Fibroblast of skin of abdomen (primary cell): ENCODE measurements around the gene APBA1.
"Not testable (repeated sequence)": the region's sequence is repeated elsewhere in the genome, so short reads cannot be mapped to it uniquely, and the experiment has no call there.

Source experiments
- DNase-seq: peaks from one replicate; pipeline ENCODE4 v3.0.0-alpha.2; 2013

Gene APBA1

DNA sequence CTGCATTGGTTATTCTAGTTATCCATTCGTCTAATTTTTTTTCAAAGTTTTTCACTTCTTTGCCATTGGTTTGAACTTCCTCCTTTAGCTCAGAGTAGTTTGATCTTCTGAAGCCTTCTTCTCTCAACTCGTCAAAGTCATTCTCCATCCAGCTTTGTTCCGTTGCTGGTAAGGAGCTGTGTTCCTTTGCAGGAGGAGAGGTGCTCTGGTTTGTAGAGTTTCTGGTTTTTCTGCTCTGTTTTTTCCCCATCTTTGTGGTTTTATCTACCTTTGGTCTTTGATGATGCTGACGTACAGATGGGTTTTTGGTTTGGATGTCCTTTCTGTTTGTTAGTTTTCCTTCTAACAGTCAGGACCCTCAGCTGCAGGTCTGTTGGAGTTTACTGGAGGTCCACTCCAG lies 232.5 kb downstream of the APBA1 start:
- not testable (repeated sequence) for DNase-seq

DNA sequence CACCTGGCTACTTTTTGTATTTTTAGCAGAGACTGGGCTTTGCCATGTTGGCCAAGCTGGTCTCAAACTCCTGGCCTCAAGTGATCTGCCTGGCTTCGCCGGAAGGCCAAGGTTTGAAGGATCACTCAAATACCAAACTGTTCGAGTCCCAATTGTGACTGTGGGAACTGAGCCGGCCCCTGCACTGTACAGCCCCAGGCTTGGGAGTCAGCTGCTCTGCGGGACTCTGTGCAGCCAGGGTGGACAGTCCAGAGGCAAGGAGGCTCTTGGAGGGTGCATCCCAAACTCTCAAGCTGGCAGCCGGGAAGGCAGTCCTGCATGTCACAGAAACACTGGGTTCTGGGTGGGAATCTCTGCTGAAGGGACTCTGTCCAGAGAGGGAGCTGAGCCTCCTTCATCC lies 238.2 kb downstream of the APBA1 start:
- DNase-seq: no peak

DNA sequence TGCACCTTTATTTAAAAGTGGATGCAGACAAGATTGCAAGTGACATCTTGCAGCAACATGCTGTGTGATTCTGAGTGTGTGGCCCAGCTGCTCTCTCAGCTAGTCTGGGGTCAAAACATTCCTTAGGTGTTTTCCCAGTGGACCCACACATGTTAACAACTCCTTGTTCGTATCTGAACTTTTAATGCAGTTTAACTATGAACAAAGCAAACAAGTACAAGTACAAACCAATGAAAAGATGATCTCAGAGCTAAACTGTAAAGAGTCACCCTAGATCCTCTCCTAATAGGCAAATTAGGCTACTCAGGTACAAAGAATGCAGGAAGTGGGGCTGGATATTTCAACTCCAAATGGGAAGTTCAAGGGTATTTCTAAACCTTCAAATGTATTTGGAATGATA lies 238.8 kb downstream of the APBA1 start:
- peak; percentile 52 for DNase-seq

DNA sequence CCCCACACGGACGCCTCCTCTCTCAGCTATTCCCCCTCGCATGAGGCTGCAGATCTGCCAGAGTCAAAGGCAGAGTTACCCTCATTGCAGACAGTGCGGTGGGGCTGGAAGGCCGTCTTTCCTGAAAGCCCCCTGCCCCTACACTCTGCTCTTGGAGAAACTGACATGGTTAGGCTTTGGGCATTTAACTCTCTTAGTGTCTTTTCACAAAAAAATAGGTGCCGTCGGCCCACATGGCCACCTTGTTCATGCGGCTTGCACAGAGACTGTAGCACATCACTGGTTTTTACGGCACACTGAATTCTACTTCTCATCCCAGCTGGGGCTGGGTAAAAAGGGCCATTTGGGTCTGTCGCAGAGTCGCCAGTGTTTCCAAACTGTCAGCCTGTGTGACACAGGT lies 239.5 kb downstream of the APBA1 start:
- no peak for DNase-seq

DNA sequence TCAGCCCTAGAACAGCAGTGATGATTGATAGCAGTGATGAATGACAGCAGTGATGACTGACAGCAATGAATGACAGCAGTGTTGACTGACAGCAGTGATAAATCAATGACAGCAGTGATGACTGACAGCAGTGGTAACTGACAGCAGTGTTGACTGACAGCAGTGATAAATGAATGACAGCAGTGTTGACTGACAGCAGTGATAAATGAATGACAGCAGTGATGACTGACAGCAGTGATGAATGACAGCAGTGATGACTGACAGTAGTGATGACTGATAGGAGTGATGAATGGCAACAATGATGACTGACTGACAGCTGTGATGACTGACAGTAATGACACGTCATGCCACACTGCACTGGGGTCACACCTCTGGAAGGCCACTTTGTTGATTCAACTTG lies 240.4 kb downstream of the APBA1 start:
- no peak for DNase-seq

DNA sequence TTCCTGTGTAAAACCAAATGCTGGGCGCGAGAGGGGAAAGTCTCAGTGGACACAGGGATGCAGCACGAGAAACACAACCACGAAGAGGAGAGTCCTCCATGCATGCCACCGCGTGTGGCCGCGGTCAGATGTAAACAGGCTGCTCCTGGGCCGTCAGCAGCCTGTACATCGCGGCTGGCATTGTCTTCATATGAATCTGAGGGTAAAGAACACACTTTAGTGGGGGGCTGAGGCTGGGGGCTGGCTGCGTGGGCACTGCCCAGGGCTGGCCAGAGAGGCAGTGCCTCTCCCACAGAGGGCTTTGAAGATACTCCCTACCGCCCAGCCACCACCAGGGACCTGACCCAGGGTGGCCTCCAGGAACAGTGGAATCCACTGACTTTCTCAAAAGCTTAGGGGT lies 241.0 kb downstream of the APBA1 start:
- DNase-seq: no peak

DNA sequence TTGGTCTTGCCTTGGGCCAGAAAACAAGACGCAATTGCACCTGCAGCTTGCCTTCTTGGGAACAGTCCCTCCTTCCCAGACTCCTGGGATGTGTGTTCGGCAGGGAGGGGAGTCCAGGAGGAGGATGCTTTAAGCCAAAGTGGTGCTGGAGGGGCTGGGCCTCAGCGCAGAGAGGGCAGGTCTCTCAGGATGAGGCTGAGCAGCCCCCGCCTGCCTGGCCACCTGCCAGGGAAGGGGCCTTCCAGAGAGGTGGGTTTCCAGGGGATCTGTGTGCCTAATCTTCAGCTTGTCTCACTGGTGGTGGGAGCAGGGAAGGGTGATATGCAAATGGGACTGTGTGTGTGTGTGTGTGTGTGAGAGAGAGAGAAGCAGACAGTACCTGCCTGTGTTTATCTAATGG lies 242.0 kb downstream of the APBA1 start:
- DNase-seq: no peak

DNA sequence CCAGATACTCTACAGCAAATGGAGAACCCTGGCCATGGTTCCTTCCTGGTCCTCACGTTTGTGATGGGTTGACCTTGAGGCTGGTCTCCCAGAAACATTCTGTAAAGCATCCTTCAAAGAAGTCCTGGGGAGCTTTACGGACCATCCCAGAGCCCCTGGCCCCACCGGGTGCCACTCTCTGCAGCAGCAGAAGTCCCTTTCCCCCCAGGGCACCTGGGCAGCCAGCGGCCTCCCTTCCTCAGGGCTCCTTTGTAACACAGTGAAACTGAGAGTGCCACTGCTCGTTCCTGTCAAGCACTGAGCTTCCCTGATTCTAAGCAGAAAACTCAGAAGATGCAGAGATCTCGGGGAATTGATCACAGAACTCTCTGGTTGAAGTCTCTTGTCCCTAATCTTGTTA lies 242.9 kb downstream of the APBA1 start:
- DNase-seq: no peak

DNA sequence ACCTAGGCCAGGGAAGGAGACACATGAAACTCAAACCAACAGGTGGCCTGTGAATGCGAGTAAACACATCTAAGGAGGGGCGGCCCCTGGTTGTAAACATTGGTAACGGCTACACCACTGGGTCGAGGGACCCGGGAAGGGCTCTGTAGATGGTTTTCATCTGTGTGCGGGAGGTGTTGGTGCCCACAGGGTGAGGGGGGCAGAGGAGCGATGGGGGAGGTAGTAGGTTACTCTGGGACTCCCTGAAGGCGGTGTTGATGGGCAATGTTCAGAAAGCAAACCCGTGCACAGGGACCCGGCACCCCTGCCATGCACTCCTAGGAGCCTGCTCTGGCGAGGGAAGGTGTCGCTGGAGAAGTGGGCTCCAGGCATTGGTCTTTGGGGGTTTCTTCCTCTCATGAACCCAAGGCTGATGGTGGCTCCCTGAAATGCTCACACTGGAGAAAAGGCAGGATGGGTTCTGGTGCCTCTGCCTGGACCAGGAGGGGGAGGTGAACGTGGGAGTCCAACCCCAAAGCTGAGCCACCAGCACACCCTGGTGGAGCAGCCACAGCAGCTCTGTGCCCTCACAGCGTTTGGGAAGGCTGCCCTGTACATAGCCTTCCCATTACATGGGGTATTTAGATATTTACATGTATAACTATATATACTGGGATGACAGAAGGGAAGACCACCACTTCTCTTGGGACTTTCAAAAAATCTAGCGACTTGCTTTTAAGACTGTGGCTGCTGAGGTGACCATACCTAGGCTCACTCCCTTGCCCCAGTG lies 244.0 kb downstream of the APBA1 start:
- no peak for DNase-seq

DNA sequence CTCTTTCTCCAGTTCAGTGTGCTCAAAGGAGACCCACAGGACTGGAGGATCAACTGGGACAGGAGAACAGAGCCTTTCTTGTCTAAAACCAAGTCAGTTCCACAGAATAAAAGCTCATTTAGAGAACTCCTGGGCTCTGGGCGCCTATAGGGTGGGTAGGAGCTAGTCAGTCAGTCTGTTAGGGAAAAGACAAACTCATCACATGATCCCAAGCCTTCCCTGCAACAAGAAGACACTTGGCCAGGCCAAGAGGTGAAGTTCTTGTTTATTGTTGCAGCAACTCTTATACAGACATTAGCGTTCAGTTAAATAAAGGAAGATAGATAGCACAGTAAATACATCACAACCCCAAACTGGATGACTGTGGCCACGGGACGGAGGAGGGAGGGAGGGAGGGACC lies 244.9 kb downstream of the APBA1 start:
- no peak for DNase-seq

DNA sequence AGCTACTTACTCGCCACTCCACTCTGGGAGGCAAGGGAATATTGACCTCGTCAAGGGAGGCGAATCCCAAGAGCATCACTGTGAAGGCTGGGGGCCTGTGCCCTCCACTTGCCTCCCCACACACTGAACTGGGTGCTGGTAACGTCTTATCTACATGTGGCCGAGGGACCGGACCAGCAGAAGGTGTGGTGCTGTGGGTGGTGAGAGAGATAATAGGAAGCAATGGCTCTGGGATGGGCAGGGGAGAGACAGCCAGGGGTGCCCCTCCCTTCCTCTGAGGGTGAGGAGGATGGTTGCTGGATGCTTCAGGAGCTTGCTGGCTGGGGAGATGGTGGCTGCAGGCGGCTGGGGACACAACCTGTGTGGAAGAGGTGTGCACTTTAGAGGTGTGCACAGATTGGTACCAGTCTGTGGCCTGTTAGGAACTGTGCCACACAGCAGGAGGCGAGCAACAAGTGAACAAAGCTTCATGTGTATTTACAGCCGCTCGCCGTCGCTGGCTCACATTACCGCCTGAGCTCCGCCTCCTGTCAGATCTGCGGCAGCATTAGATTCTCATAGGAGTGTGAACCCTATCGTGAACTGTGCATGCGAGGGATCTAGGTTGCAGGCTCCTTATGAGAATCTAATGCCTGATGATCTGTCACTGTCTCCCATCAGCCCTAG lies 246.9 kb downstream of the APBA1 start:
- no peak for DNase-seq

DNA sequence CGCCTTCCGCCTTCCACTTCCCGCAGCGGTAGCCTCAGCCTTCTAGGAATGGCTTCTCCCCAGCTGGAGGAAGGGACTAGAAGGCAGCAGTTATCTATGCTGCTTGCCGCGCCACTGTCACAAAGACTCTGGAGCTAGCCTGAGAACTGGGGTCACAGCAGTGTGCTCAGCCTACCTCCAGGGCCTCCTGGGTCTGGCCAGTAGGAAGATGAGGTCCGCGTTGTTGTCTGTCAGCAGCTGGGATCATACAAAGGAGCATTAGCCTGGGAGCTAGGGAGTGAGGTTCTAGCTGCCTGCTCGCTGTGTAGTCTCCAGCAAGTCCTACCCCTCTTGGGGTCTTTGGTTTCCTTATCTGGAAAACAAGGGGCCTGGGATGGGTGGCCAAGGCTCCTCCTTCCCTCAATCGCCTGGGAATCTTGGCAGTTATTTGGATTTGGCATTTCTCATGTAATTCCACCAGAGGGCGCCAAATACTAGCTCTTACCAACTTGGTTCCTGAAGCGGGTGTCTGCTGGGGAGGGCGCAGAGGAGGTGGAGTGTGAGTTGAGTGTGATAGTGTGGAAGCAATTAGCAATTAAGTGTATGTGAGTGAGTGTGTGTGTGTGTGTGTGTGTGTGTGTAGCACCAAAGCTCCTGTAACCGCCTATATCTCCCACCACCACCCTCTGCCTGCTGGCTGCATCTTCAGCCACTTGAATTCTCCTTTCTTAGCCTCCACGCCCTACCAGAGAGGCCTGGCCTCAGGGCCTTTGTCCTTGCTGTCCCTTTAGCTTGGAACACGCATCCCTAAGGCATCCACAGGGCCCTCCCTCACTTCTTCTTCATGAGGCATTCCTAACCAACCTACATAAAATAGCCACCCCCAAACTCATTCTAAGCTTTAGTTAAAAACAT lies 250.0 kb downstream of the APBA1 start:
- DNase-seq: peak; percentile 64

DNA sequence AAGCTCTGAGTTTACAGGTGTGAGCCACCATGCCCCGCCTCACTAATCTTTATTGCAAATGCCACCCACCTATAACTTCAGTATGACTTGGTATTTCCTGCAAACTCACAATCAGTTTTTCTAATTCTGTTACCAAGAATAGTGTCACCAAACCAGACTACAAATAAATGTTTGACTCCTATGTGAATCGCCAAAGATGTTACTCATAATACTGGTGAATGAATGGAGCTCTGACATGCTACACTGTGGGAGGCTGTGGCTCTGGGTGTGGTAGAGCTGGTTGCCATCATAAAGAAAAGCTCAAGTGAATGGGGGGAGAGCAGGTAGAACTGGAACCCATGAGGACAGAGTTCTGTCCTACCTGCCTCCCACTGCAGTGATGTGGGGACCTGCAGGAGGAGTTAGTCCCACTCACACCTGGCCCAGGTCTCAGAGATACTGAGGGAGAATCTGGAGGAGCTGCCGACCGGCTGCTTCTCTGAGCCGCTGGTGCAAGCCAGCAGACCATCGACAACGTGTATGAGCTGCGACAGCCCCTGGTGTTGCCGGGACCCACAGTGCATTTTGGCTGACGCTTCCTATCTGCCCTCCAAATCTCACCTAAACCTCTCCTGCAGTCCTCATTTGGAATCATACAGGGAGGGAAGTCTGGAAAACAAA lies 251.4 kb downstream of the APBA1 start:
- no peak for DNase-seq

DNA sequence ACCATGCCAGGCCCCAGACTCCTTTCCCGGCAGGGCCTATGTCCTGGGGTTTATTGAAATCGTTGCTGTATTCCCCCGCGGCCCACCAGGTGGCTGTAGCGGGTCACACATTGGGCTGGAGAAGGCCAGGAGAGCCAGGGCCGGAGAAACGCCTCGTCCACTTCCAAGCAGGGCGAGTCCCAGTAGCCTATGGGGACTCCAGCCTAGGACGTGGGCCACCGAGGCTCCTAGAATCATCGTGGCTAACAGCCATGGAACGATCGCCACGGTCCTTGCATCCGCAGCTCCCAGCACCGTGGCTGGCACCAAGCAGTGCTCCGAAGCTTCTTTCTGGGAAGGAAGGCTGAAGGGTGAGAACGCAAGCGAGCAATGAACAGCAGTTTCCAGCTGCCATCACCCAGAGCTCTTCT lies 259.4 kb downstream of the APBA1 start:
- peak; percentile 54 for DNase-seq

DNA sequence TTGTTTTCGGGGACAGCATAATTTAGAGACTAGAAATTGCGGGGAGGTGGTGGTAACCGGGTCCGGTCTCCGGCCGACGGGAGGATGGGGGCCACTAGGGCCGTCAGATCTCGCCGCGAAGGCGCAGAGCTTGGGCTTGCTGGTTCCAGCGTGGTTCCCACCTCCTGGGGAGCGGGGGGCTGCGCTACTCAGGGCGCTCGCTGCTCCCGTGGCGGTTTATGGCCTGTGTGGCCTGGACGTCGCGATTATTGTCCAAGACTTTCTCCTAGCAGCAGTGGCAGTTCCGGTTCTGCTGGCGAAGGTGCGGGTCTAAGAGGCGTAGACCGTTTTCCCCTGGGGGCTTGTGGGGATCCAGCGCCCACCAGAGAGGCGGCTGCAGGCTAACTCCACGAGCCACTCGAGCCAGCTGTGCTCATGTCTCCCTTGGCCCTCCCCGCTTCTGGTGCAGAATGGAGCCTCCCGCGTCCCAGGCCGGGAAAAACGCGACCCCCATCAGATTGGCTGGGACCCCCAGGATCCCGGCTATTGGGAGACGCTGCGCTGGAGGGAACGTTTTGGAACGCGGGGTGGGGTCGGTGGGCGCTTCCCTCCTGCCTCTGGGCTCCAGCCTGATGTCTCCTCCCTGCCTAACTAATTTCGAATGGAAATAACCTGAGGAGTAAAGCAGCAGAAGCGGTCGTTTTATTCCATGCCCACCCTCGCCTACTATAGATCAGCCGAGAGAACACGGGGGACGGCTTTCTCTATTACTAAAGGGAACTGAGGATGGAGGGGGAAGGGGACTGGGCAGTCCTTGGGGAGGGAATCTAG lies 260.0 kb downstream of the APBA1 start:
- no peak for DNase-seq

DNA sequence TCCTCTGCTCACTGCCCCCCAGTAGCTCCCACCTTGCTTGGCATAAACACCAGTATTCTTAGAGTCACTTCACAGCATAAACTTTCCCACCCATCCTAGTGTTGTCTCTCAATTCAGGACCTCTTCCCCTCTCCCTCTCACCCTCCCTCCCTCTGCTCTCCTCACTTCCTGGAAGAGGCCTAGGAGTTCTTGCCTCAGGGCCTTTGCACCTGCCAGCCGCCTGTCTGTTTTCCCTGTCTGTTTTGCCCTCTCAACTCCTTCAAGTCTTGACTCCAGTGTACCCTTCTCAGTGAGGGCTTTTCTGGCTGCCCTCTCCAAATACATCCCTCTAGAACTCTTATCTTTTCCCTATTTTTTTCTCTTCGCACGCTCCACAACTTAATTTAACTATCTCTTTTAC lies 260.9 kb downstream of the APBA1 start:
- no peak for DNase-seq

DNA sequence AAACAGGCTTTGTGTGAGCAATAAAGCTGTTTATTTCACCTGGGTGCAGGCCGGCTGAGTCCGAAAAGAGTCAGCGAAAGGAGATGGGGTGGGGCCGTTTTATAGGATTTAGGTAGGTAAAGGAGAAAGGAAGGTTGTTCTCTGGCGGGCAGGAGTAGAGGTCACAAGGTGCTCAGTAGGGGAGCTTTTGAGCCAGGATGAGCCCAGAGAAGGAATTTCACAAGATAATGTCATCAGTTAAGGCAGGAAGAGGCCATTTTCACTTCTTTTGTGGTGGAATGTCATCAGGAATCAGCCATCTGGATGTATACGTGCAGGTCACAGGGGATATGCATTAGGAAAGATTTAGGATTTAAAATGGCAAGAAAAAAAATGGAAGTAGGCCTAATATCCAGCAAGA lies 262.2 kb downstream of the APBA1 start:
- not testable (repeated sequence) for DNase-seq

DNA sequence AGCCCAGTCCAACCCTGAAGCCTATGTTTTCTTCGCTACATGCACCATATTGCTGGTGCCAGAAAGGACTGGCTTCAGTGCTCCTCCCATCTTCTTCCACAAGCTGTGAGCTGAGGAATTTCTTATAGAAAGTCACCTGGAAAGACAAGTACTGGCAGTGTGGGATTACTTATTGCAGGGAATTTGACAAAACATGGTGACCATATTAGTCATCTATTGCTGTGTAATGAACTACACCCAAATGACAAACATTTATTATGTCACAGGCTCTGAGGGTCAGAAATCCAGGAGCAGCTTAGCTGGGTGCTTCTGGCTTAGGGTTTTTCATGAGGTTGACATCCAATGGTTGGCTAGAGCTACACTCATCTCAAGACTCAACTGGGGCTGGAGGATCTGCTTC lies 271.7 kb downstream of the APBA1 start:
- DNase-seq: no peak

DNA sequence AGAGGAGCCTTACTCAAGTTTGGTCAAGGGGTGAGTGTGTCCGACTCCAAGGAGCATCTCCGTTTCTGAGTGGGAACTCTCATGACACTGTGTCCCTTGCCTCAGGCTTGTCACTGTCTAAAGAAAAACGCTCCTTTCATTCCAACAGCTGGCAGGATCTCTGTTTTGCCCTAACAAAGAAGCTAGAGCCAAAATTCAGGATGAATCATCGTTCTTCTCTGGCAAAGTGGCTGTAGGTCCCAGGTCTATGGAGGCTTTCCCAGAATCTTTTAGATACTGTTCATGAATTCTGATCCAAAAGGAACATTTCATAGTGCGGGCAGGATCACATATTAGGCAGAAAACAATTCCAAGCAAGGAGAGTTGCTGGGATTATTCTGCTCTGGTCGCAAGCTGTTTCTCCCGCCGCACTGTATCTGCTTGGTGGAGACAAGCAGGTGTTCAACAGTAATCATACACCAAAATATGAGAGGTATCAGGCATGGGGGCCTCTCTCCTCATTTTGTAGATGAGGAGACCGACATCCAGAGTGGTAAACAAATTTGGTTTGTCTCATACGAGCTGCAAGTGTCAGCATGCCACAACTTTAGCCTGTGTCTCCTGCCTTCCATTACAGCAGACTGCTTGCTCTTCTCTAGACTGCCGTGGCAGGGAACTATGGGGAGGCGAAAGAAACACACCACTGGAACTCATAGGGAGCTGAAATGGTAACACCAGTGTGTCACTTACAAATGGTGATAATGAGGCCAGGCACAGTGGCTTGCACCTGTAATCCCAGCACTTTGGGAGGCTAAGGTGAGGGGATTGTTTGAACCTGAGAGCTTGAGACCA lies 274.6 kb downstream of the APBA1 start:
- DNase-seq: no peak

DNA sequence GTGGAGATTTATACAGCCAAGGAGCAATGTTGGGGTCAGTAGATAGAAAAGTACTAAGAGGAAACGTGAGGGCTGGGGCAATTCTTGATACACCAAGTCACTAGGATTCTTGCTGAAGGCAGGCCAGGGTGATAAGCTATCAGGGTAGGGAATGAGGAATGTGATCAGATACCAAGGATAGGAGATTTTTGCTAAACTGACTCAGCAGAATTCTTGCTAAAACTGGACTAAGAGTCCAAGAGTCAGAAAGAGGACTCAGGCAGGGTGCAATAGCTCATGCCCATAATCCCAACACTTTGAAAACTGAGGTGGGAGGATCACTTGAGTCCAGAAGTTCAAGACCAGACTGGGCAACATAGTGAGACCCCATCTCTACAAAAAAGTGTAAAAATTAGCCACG lies 275.4 kb downstream of the APBA1 start:
- no peak for DNase-seq

DNA sequence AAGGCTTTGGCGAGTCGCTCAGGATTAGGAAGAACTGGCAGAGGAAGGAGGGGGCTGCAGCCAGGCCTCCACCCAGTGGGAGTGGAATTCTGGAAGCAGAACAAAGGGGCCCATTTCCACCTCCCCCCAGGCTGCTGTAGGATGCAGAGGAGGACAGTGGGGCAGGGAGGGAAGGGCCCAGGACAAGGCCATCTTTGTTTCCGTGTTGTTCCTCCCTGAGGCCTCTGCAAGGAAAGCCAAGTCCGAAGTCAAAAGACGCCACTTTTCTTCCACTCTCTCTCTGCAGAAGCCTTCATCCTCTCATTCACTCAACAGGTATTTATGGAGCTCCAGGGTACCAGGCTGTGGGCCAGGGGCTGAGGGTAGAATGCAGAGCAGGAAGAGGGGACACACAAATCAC lies 276.5 kb downstream of the APBA1 start:
- DNase-seq: no peak
